Posterior cingulate gyrus (tissue), 11 donors: ENCODE measurements around the gene DGCR8.

Experiments
- DNase-seq, 10 donors: peaks; one replicate each; pipeline versions ENCODE4 v3.0.0 to v3.0.0-alpha.2; 2020 to 2021; ENCODE audit warnings: mixed read lengths in 3 of 10
- intact Hi-C: fragments of 100-400 bp; cut with DNase I; formaldehyde crosslinking; loops from one replicate; pipeline ENCODE4 v1.15.1; 2023

Gene DGCR8

DNA sequence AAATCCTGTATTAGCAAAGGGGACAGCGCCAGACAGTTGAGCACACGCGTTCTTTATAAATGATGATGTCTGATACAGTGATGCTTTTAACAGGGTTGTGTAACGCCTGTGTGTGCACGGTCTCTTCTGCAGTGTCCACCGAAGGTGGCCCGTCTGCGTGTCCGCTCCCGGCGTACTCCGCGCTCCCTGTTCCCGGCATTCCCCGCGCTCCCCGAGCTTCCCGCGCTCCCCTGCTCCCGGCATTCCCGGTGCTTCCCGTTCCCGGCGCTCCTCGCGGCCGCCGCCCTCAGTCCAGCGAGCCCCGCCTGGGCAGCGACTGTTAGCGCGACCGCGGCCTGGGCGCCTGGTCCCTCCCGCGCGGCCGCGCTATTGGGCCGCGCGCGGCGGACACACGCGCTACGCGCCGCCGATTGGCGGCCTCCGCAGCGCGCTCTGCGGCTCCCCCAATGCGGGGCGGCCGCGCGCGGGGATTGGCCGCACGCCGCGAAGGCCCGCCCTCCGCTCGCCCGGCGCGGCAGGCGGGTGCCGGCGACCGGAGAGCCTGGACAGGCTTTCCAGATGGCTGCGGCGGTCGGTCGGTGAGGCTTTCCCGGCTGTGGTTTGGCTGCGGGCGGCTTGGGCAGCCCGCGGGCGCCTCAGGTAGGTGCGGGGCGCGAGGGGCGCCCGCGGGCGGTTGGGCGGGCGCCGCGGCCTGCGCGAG is at the start of gene DGCR8:
Gene DGCR8, plus strand, starts transcription at position 497 of the 700 bp plus-strand sequence. CDS start 5,723 bp downstream, outside the sequence.
- peak; percentile 93 to 99 (median 96) for DNase-seq
- intact Hi-C loops, result loop anchor here (1.0 kb wide), 1 partner anchor 37 kb away; the partner anchor contains the start of gene TRMT2A

DNA sequence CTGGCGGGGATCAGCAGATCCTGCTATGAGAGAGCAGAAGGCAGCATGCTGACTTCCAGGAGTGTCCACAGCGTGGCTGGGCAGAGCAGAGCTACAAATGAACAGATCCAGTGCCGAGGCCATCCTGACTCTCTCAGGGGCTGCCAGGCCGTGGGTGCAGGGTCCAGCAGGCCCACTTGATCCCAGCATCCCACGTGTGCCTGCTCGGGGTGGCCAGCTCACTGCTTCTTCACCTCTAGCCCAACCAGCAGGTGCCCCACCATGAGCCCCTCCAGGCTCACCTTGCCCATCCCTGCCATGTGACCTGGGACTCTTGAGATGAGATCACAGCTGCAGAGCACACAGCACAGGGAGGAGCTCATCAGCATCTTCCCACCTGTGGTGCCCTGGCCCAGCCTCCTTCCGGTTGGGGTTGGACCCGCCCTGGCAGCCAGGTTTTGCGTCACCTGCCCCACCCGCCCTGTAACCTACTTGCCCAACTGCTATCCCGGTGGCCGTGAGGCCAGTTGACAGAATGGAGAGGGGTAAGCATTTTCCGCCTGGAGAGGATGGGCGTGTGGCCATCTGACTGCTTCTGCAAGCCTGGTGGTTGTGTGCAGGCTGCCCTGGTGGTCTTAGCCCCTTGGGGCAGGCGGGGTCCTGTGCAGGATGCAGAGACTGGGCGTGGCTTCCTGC is 48.2 kb upstream of the DGCR8 start:
- DNase-seq, result peak in 1 of 10 donors; percentile 81
- intact Hi-C loops, result no loop called here

DNA sequence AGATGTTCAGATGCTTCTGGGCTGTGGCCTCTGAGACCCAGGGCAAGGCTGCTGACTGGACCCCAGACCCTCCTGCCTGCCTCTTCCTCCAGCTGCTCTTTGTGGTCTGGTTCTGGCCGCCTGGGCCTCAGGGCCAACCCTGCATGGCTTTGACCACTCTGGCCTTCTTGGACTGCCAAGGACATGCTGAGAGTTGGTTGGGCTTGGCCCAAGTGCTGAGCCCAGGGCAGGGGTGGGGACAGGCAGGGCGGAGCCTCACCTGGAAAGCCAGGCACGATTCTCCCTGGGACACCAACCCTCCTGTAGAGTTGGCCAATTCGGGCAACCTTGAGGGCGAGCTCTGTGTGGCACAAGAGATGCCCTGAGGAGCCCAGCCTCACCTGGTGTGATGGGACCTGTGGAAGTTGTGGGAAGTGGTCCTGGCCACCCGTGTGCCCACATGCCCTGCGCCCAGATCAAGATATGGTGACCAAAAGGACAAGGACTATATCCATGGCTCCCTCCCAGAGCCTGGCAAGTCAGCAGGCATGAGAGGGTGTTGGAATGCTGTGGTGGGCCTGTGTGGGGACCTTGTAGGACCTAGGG is 47.5 kb upstream of the DGCR8 start:
- intact Hi-C loops, result no loop called here
- peak in 1 of 10 donors; percentile 61 for DNase-seq

DNA sequence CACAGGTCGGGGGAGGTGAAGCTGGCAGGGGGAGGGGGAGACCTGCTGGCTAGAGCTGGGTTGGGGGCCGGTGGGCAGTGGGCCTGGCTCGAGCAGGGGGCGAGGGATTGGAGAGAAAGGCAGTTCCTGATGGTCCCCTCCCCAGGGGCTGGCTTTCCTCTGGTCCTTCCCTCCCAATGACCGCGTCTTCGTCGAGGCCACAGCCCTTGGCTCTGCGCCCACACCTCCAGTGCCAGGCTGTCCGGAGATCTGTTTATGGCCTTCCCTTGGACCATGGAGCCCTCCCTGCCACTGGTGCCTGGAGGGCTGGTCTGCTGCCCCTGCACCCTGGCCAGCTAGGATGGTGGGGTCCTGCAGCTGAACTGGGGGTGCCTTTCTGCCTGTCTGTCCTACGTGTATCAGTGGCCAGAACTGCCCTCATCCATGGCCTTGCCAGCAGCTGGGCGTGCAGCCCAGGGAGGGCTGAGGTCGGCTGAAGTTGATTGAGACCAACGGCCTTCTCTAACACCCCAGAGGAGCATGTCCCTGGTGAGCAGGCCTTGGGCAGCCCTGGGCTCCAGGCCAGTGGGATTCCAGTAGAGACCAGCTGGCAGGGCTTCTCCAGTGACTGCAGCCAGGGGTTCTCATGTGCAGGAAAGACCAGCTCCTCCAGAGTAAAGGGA is 46.9 kb upstream of the DGCR8 start:
- intact Hi-C loops, result no loop called here

DNA sequence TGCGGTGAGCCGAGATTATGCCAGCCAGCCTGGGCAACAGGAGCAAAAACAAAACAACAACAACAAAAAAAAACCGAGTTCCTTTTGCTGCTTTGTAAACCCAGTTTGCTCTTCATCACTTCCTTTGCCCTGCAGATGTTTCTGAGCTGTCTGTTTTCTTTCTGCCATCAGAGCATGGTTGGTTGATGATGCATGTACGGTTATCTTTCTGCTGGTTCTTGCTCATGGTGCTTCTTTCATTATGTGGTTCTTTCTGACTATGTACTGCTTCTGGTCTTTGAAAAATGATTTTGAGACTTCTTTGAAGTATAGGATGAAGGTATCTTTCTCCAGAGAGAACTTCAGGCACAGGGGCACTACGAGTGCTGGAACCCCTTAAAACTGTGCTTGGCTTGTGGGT is 45.9 kb upstream of the DGCR8 start:
- DNase-seq, result no peak

More for the DNA sequence above, 46.9 kb upstream of the DGCR8 start:
- DNase-seq, result peak in 7 of 10 donors; percentile 24 to 92 (median 65)

DNA sequence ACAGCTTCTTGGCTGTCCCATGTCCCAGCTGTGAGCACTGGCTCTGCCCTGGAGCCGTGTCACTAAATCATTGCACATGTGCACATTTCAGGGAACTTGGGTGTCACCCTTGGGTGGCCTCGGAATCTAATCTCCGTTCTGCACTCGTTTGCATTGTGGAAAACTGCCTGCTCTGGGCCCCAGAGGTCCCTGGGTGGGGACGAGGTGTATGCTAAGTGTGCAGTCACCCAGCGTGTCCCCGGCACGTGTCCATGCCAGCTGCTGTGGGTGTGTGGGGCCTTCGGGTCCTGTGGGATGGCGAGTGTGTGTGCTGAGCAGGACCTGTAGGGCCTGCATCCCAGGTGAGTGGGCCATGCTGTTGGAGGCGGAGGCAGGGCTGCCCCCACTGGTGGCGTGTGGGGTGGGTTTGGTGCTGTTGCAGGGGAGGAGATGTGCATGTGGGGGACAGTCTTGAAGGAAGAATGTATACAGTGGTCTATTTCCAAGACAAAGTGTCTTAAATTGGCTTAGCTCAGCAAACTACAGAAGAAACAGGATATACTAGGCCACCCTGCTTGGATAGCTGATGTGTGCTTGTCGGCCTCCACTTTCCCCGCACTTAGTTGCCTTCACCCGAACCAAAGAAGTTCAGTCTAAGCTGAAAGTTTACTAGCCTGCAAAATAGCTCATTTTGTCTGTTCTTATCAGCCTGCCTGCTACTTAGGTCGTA is 44.5 kb upstream of the DGCR8 start:
- DNase-seq, result no peak
- intact Hi-C loops, result no loop called here

More for the DNA sequence above, 45.9 kb upstream of the DGCR8 start:
- intact Hi-C loops, result no loop called here

DNA sequence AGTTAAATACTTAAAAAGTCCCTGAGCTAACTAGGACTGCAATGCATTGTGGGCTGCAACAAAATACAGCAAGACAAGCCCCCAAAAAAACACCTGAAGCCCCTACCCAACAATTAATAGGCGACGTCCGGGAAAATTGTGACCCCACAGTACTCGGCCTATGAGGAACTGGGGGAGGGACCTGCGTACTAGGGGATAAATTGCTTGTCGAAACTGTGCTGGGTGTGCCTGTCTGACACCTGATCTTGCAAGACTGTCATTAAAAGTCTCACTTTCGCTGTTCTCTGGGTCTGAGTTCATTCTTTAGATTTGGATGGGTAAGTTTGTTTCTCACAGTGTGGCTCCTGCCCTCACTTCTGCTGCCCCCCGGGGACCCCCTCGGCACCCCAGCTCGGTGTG is 44.0 kb upstream of the DGCR8 start:
- intact Hi-C loops, result no loop called here
- DNase-seq, result peak in 1 of 10 donors; percentile 62

DNA sequence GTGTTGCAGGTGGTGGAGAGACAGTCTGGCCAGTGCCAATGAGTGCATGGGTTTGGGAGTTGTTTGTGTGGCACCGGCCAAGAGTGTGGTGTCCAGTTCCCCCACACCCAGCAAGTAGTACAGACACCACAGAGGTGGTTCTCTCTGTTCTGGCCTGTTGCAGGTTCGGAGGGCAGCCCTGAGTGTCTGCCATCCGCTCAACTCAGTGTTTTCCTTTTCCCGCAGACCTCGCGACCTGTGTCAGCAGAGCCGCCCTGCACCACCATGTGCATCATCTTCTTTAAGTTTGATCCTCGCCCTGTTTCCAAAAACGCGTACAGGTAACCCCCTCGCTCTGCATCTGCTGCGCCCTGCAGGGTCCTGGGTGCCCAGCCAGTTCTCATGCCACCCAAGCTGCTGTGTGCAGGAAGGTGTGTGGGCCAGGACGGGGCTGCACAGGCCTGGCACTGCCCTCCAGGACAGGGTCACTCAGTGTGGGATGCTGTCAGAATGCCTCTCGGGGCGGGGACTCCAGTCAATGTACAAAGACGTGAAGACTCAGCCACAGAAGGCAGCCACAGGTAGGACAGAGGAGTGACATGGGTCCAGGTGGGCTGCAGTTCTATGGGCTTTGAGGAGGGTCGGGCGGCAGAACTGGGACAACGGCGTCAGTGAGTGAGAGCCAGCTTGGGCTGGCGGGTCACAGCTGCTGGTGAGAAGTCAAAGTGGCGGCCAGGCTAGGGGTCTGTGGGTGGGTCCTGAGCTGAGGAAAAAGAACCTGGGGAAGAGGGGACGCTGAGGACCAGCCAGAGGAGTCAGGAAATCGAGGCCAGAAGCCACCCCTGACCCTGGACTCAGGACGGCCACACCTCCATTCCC is 43.3 kb upstream of the DGCR8 start:
- peak in 1 of 10 donors; percentile 73 for DNase-seq
- intact Hi-C loops, result no loop called here

DNA sequence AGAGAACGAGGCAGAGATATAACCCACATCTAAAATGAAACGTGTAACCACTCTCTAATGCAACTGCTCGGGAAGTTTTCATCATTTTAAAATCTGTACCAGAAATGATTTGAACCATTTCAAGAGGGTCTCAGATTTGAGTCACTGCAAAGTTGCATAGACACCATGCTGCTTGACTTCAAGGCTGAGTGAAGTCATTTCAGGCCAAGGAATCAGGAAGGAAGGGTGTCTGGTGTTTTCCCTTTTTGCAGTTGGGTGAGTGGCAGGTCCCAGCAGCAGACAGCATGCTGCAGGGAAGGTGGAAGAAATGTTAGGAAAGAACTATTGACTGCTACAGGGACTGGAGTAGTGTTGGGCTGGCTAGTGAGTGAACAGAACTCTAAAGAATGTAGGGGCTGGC is 42.6 kb upstream of the DGCR8 start:
- intact Hi-C loops, result no loop called here
- no peak for DNase-seq

DNA sequence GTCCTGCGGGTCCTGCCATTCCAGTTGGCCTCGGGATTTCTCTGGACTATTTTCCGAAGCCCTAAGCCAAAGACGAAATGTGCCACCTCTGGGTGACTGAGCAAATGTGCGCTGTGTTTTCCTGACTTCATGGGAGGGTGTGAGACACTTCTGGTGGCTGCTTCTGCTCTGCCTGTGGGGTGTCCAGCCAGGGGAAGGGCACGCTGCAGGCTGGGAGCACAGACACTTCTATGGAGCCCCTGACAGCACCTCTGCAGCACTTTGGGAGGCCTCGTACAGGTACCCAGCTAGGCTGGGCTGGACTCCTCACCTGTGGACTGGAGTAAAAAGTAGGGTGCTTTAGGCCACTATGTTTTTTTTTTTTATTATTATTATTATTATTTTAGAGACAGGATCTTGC is 41.5 kb upstream of the DGCR8 start:
- intact Hi-C loops, result loop anchor here (1.0 kb wide), 1 partner anchor 68 kb away; no protein-coding TSS in a partner anchor

DNA sequence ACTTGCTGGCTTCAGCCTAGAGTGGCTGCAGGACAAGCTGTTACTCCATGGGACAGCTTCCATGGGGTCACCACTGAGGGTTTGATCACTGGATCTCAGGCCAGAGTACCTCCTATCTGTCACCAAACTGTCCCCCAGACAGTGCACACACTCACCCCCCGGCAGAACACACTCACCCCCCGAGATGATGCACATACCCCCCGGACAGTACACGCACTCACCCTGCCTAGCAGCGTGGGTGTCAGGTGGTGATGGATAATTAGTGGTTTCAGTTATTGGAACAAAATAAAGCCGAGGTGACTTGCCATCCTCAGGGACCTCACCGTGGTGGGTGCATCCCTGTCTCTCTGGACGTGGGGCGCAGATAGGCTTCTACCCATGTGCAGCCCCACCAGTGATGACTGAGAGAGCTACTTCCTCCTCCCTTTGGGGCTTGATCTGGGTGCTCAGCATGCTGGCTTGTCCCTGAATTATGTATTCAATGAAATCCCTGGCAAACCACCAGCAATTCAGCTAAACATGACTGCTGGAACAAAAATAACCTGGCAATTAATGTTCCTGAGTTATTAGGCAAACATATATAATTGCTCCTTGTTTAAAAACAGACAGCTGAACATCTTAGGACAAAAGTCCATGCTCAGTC is 40.2 kb upstream of the DGCR8 start:
- peak in 1 of 10 donors; percentile 70 for DNase-seq
- intact Hi-C loops, result no loop called here

More for the DNA sequence above, 41.5 kb upstream of the DGCR8 start:
- DNase-seq, result peak in 1 of 10 donors; percentile 60

DNA sequence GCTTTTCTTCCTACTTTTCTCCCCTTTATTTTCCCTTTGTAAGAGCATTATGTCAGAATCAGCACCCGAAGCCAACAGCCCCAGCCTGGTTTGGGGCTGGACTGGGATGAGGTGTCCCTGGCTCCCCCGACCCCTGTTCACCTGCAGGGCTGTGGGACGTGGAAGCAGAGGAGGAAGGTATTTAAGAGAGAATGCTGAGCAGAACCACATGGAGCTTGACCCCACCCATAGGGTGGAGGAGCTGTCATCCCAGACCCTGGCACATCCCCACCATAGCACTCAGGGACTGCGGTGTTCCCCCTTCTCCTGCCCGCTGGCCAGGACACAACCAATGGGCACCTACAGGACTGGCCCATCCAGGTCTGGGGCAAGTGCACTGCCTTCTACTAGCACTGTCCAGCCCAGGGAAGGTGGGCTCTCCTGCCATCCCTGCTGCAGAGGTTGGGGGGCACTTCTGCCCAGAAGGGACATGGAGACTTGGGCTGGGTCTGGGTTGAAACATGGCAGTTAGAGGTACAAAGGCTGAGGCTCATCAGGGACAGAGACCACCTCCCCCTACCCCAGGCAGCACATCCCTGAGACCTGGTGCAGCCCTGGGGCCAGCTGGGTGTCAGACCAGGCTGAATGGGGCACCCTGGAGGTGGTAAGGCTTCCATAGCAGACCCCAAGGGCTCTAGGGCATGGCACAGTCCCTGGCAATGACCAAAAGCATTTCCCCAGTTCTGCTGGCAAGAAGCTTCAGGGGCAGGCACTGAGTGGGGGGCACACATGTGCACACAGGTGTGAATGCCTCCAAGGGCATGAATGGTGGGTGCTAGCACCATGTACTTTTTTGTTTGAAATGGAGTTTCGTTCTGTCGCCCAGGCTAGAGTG is 39.5 kb upstream of the DGCR8 start:
- intact Hi-C loops, result no loop called here
- DNase-seq, result peak in 1 of 10 donors; percentile 57

DNA sequence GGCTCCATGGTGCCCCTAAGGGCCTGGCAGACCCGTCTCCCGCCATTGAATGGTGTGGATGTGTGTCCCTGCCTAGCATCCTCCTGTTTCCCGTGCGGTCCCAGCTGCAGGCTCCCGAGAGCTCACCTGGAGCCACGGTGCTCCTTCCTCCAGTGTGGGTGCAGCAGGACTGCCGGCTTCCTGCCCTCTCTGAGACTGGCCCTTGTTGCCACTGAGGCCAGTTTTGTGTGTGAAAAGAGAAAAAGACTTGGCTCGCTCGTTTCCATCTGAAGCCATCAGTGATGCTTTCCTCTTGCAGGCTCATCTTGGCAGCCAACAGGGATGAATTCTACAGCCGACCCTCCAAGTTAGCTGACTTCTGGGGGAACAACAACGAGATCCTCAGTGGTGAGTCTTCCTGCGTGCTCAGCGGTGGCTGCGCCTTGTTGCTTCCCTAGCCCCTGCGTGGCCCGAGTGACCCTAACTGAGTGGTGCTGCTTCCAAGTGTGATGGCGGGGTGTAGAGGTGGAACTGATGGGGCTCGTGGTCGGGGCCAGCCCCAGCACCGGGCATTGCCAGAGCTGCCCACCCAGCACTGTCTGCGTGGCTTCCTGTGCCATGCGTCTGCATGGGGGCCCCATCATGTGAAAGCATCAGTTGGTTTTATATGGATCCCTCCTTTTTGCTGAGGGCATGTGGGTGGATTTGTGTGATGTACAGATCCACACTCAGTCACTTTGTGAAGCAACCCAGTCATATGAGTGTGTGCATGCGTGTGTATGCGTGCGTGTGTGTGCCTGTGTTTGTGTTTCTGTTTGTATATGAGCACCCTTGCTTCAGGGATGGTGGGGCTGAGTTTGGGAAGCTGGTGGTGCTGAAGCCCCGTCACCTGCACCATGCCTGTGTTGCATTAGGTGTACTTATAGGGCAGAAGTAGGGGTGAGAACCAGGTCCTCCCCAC is 36.7 kb upstream of the DGCR8 start:
- intact Hi-C loops, result no loop called here
- DNase-seq, result peak in 1 of 10 donors; percentile 74

DNA sequence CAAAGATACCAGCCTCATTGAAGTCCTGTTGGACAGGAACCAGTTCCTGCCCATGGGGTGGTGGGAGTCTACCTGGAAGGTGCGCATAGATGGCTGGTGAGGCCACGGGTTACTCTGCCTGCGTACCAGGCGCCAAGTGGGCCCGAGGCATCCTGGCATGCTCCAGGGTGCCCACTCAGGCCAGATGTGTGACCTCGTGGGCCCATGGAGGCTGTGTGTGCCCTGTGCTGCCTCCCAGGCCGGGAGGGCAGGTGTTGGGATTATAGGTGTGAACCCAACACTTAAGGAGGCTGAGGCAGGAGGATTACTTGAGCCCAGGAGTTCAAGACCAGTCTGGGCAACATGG is 36.1 kb upstream of the DGCR8 start:
- no peak for DNase-seq
- intact Hi-C loops, result no loop called here

DNA sequence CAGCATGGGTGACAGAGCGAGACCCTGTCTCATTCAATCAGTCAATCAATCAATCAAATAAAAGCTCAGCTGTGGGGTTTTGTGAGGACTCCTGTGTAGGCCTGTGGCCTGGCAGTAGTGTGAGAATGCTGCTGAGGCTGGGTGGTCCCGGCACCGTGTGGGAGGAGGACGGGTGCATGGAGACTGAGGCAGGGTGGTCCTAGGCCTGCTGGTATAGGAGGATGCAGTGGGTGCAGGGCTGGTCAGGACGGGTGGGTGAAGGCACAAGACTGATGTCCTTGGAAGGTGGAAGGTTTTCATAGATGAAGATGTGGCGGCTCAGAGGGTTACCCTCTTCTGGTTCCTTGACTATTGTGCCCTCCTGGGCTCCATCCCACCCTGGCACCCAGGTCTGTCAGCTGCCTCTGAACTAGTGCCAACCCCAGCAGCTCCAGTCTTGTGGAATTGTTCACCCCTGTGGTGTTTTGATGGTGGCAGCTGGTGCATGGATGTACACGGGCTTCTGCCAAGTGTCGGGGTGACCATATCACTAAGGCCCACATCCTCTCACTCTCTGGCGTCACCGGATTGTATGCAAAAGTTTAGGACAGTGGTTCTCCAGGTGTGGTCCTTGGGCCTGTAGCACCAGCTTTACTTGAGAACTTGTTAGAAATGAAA is 35.4 kb upstream of the DGCR8 start:
- intact Hi-C loops, result no loop called here
- peak in 1 of 10 donors; percentile 55 for DNase-seq

DNA sequence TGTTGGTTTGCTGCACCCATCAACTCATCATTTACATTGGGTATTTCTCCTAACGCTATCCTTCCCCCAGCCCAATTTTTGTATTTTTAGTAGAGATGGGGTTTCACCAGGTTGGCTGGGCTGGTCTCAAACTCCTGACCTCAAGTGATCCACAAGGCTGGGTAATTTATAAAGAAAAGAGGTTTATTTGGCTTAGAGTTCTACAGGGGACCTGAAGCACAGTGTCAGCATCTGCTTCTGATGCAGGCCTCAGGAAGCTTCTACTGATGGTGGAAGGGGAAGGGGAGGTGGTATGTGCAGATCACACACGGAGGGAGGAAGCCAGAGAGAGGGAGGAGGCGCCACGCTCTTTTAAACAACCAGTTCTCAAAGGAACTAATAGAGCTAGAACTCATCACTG is 33.3 kb upstream of the DGCR8 start:
- DNase-seq, result no peak
- intact Hi-C loops, result no loop called here
